NCI-H446 treated with DMSO at 0.1 percent for 48 hours (cell line): ENCODE data around the gene DSTYK.

ENCODE experiments used
- DNase-seq: peaks from one replicate; lab custom pipeline; 2025; lab: John Stamatoyannopoulos, UW

DSTYK gene, protein sequence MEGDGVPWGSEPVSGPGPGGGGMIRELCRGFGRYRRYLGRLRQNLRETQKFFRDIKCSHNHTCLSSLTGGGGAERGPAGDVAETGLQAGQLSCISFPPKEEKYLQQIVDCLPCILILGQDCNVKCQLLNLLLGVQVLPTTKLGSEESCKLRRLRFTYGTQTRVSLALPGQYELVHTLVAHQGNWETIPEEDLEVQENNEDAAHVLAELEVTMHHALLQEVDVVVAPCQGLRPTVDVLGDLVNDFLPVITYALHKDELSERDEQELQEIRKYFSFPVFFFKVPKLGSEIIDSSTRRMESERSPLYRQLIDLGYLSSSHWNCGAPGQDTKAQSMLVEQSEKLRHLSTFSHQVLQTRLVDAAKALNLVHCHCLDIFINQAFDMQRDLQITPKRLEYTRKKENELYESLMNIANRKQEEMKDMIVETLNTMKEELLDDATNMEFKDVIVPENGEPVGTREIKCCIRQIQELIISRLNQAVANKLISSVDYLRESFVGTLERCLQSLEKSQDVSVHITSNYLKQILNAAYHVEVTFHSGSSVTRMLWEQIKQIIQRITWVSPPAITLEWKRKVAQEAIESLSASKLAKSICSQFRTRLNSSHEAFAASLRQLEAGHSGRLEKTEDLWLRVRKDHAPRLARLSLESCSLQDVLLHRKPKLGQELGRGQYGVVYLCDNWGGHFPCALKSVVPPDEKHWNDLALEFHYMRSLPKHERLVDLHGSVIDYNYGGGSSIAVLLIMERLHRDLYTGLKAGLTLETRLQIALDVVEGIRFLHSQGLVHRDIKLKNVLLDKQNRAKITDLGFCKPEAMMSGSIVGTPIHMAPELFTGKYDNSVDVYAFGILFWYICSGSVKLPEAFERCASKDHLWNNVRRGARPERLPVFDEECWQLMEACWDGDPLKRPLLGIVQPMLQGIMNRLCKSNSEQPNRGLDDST

DNA sequence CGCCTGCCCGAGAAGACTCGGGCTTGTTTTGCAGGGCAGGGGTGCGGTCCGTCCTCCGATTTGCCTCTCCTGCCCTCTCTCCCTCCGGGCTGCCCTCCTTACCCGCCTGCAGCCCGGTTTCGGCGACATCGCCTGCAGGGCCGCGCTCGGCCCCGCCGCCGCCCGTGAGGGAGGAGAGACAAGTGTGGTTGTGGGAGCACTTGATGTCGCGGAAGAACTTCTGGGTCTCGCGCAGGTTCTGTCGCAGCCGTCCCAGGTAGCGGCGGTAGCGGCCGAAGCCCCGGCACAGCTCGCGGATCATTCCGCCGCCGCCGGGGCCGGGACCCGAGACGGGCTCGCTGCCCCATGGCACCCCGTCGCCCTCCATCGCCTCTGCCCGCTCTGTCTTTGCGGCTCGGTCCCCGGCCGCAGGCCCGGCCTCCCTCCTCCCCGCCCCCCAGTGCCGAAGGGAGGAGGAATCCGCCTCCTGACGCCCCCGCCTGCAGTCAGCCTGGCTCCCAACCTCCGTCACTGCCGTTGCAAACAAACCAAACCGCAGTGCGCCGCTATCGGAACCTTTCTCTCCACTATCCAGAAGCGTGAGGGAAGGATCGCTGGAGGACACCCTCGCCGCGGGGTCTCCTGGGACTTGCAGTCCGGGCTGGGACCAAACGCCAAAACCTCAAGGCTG lies at the start of gene DSTYK:
Gene DSTYK (minus strand): TSS at position 534 of the 670 bp plus-strand sequence. CDS start 167 bp downstream, at position 367.
- peak; percentile 95 for DNase-seq

DNA sequence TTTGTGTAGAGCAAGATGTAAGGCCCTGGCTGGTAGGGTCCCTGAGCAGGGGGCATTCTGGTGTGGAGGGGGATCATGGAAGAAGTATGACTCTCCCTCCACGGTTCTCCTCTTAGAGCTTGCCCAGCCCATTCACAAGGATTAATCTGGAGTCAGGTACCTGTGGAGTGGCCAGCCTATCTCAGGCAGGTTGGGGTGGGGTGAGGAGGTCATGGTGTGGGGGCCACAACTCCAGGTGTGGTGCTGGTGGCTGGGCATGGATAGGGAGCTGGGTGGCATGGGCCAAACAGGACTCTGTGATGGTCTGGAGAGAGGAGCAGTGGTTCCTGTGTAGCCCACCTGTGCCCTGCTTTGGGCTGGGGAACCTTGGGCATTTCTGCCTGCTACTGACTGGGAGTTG lies 48.5 kb upstream of the DSTYK start:
- no peak for DNase-seq

DNA sequence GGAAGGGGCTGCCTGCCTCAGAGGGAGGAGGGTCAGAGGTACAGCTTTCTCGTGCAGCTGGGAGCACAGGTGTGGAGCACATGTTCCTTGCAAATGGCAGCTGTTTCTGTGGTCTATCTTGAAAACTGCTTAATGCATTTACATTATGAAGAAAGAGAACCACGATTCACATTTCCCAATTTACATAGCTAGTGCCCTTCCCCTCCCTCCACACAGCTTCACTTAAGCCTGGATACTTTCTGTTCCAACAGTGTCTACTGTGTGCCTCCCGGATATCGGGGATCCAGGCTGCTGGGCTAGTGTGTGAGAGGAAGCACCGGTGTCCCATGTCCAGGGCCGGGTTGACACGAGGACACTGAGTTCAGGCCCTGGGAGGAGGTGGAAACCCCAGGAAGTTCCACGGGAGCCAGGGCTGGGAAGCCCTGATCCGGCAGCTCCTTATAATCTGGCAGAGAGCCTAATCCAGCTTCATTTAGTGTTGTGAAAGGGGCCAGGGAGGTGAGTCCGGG lies 47.9 kb upstream of the DSTYK start:
- DNase-seq: no peak

DNA sequence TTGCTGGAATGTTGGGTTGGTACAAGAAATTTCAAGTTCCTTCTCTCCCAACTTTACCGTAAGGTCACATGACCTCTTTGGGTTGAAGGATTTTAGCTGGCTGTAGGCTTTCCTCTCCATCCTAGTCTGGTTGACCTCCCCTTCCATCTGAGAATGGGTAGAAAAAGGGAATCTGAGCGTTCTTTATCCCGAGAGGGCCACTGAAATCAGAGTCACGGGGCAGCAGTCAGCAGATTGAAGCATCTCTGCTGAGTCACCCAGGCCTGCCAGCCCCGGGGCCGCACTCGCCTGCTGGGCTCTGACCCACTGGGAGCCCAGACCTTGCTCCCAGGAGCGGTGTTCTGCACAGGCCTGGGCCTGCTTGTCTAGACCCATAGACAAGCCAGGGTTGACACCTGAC lies 47.2 kb upstream of the DSTYK start:
- no peak for DNase-seq

DNA sequence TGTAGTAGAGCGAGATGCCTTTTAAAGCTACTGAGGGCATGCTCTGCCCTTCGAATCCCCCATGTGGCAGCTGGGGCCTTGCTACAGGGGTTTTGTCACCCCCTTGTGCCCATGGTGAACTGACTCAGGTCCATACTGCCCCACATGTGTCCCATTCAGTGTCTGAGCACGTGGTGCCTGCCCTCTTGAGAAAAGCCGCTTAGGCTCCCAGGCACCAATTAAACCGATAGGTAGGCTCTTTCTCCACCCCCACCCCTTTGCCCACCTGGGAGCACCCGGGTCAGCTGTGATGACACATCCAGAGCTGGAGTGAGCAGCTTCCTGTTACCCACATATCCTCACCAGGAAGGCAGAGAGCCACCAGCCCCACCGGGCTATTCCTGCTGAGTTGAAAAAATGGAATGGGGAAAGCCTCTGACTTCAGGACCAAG lies 46.8 kb upstream of the DSTYK start:
- no peak for DNase-seq

DNA sequence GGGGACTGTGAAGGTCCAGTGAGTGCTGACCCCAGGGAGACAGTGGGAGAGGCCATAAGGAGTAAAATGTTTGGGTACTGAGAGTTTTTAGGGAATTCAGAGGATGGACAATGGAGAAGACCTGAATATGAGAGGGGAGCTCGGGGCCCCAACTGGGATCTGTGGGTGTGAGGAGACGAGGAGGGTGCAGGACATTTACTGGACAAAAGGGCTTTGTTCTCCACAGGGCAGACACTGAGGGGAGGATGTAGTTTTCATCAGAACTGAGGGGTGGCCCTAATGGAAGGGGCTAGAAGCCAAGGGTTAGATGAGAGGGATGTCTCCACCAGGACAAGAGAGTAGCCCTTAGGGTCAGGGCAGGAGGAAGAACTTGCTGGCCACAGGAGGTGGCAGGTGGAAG lies 46.2 kb upstream of the DSTYK start:
- DNase-seq: no peak

DNA sequence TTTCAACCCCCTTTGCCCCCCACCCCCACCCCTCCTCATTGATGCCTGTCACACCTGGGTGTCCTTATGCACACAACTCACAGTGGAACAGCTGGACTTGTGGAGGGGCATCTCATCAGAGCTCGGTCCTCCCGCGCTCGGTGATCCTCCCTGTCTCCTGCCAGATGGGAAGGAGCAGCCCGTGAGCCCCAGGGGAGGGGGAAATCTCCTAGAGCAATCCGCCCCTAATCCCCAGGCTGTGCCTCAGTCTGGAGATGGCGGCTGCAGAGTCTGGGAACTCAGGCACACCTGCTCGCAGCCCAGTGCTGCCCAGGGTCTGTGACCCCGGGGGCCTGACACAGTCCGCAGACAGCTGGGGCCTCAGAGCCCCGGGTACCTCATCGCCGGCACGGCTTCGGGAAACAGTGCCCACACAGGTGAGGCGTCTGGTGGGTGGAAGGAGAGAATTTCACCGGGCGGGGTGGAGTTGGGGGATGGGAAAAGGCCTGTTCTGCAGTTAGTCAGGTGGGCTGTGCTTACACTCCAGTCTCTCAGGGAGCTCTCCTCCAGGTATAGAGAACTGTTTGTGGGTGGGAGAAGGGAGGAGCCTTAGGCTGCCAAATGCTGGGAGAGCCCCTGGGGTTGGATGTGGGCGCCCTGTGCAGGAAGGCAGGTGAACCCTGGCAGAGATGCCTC lies 45.6 kb upstream of the DSTYK start:
- no peak for DNase-seq

DNA sequence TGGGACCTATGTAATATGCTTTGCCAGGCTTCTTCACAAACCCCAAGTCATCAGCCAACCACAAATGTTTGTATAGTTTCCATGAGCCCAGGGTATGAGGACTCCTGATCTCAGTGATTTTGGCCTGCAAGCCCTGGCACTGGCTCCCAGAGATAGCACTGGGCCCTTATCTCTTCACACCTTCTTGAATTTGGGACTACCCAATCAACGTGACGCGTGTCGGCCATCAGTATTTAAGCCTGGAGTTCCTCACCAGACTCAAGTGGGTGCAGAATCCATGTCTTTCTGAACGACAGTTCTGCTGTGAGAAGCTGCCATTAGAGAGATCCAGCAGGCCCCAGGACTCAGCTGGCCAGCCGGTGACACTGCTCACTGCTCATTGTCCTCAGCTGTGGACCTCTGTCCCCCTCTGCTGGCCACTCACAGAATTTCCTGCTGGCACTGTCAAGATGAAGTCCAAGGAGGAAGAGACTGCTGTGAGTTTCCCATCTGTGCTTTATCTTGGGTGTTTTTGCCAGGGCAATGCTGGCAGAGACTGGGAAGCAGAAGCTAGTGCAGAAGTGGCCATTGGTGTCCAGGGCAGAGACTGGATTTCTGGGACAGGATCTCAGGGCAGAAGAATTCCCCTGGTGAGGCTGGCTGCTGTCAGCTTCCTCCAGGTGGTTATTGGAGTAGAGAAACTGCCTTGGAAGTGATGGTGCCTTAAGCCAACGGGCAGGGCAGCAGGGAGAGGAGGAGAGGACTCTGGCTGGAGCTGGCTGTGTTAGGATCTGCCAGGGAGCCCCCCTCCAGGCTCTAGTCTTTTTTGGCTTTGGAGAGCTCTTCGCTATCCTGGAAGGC lies 44.7 kb upstream of the DSTYK start:
- DNase-seq: peak; percentile 77

DNA sequence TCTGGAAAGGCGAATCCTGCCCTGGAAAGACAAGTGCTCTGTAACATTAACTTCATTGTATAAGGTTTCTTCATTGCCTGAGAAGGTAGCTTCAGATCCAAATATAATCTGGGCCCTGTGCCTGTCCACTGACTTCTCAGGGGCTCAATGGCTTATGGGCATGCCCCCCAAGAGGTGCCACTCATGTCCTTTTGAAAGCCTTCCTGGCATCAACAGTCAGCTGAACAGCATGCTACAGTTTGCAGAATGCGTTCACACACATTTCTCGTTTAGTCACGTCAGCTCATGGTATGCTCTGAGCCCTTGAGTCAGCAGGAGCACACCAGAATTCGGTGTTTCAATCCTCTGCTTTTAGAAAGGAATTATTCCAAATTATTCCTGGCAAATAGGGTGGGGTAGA lies 40.1 kb upstream of the DSTYK start:
- no peak for DNase-seq

DNA sequence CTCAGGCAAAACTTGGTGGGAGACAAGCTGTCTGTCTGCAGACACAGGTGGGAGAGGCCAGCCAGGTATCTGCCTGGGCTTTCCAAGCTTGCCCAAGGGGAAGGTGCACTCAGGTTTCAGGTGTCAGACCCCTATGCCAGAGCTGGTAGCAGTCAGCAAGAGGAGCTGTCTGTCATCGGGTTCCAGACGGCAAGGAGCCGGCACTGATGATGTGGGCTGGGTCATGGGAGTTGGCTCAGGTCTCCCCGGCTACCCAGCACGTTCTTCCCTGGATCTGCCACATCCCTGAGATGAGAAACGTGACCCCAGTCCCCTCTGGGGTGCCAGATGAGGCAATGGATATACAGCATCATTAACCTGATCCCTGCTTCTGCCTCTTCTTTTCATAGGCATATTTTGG lies 39.2 kb upstream of the DSTYK start:
- no peak for DNase-seq

DNA sequence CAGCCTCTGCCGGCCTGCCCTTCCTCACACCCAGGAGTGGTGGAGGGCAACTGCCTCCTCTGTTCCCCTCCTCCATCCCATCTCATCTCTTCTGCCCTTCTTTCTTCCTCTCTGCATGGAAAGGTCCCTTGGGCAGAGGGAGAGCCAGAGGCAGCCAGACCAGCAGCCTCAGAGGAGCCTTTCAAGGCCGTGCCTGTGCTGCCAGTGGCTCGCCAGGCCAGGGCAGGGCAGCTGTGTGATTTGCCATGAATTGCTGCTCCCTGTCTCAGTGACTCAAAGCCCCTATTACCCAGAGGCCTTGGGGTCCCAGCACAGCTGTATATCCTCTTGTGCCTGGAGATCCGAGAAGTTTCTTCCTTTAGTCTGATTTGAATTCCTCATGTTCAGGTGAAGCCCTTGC lies 38.1 kb upstream of the DSTYK start:
- DNase-seq: no peak

DNA sequence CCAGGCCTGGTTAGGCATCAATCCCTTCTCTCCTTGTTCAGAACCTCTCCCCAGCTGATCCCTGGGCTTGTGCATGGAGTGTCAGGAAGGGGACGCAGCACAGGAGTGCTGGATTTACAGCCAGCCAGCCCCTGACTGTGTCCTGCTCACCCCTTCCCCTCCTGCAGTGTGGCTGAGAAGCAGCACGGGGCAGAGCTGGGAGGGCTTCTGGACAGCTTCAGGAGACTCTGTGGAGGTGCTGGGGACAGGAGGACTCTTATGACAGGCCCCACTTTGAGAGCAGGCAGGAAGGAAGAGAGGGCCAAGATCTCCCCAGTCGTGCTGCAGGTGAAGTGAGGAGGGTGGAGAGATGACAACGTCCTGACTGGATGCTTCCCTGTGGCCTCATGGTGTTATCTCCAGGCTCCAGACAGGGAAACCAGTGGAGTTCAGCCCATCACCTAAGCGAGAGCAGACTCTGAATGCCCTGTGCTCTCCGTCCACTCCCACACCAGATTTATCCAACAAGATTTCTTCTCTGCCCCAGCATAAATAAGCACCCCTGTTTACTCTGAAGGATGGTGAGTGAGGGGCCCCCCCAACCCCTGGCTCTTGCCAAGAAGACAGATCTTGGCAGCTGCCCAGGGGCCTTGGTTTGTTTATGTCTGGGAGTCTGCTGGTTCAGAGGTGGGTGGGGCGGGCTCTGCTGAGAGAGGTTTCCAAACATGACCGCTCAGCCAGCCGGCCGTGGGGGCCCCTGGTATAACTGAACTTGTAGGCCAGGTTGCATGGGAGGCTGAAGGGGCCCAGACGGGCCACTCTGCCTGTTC lies 37.5 kb upstream of the DSTYK start:
- DNase-seq: no peak

DNA sequence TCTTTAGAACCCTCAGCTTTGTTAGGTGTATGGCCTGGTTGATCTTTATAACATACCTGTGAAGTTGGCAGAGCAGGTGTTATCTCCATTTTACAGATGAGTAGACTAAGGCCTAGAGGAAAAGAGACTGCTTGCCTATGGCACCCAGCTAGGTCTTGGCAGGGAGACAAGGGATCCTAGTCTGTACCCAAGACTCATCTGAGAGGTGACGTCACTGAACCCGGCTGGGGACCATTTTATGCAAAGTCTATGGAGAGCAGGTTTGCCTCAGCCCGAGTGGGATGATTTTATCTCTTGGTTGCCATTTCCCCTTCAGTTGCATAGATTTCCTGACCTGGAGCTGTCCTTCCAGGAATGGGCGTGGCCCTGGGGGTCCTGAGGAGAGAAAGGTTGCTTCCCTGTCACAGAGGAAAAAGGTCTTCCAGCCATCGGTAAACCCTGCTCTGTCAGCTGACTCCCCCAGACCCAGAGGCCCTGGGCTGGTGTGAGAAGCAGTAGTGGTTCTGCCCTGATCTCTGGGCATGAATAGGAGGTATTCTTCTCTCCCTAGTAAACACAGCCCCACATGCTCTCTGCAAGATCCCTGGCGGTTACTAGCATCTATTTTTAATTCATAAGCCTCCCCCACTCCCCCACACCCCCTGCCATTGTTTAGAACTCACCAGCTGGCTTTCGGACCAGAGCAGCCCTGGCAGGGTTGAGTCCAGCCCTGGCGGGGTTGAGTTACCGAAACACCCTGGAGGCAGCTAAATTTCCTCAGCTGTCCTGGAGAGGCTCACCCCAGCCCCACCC lies 35.8 kb upstream of the DSTYK start:
- DNase-seq: no peak

DNA sequence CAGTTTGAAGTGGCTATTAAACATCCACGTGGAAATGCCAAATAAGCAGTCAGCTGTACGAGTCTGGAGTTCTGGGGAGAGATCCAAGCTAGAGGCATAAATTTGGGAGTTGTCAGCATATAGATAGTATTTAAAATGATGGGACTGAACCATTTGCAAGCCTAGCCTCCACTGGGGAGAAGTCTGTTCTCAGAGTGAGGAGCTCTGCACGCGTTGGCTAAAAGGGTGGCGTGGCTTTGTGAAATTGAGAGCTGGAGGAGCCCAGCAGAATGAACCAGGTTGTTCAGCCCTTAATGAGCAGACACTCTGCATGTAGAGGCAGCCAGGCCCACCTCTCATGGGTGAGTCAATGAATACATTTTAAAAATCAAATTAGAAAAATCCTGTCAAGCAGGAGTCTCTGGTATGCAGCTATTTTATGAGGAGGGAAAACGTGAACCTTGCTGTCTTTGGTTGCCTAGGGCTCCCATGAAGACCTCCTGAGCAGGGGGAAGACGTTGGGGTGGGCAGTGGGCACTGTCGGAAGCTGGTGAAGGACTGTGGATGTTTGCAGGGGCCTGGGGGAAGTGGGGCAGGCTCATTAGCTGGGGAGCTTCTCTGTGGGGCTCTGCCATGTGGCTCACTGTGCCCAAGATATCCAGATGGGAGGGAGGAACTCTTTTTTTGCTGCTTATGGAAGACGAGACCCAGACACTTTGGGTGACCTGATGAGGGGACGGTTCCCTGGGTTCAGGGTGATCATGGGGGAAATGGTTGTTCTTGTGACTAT lies 35.0 kb upstream of the DSTYK start:
- DNase-seq: no peak

DNA sequence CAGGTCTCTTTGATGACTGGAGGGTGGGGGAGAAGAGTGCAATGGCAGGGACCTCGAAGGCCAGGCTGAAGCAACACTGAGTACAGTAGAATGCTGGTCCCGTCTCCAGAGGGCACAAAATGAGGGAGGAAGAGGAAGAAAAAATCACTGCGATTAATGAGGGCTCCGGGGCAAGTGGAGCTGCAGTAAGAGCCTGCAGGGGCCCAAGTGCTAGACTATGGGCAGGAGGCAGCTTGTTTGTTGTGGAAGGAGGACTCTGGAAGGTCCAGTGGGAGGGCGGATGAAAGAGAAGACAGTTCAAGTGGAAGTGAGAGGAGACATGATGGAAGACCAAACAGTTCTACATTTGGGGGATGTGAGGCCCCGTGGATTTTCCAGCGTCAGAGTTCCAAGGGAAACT lies 33.6 kb upstream of the DSTYK start:
- DNase-seq: no peak

DNA sequence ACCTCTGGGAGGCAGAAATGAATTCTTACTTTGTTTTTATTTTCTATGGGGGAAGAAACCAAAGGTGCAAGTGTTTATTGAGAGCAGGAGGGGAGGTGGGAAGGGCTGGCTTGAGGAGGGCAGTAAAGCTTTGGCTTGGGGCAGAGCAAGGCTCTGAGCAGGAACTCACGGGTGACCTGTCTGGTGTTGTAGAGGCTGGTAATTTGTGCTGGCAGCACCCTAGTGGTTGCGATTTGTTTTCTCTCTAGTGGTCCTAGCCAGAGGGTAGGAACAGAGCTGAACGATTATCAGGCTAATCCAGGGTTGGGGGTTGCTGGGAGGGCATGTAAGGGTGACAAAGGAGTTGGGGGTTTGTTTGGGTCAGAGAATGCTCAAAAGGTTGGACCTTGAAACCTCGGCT lies 32.9 kb upstream of the DSTYK start:
- no peak for DNase-seq

DNA sequence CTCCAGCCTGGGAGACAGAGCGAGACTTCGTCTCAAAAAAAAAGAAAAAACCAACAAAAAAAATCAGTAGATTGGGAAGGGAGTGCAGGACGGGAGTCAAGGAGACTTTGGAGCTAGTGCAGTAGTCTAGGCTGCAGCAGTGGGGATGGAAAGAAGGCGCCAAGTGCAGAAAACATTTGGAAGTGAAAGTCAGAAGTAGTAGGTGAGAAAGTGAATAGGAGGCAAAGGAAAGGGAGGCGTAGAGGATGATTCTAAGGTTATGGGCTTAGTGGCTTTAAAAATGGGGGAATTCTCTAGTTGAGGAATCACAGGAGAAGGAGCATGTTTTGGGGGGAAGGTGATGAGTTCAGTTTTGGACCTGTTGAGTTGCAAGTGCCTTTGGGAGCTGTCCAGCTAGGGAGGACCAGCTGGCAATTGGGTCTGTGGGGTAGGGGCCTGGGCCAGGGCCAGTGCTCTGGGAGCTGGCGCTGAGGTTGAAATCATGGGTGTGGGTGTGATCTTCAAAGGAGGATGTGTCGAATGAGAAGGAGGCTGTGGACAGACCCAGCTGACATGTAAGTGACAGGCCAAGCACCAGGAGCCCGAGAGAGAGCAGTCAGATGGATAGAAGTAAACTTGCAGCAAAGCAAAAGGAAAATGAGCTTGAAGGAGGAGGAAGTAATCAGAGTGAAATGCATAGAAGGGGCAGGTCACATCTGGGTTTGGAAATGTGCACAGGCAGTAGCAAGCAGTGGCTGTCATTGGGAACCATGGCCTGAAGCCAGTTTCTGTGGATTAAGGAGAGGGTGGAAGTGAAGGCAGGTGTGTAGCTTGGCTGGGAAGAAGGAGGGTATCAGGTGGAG lies 32.1 kb upstream of the DSTYK start:
- no peak for DNase-seq
